Kidney epithelial cell (primary cell): ENCODE results near the gene NME2. TPM values are rescaled to one million over a fixed set of nuclear protein-coding genes. Genes with fewer than 3 reads are reported as not detected.

Source experiments
- DNase-seq: peaks from one replicate; pipeline ENCODE4 v3.0.0-alpha.2; 2010; ENCODE audit warnings: low read depth
- H3K27me3 ChIP-seq: 2 replicates; pipeline ENCODE4 v1.6.0; 2011; ENCODE audit warnings: low read length; ENCODE audit not compliant: control insufficient read depth, insufficient read depth
- H3K36me3 ChIP-seq: 2 replicates; pipeline ENCODE4 v1.5.1; 2011; ENCODE audit warnings: low read length; ENCODE audit not compliant: control insufficient read depth, insufficient read depth
- H3K4me3 ChIP-seq: 2 replicates; pipeline ENCODE4 v1.5.1; 2011; ENCODE audit warnings: low read depth, mild to moderate bottlenecking, control low read depth, low read length
- total RNA-seq: library from RNA; depleted of rRNA; stranded (reverse); fragments of >200 nt; gene quantifications from 2 replicates; pipeline ENCODE4 v1.2.3, GENCODE V29; 2015
- TF ChIP-seq, protein P1 (sequence below): IDR thresholded peaks from 2 replicates; pipeline ENCODE4 v1.5.1; 2011; ENCODE audit warnings: mild to moderate bottlenecking, moderate library complexity, low read length, control low read depth, inconsistent platforms; ENCODE audit not compliant: insufficient read depth, poor library complexity, severe bottlenecking

The NME2 gene
- total RNA-seq, 1 donor from 2014 or later = 1,016 TPM

DNA sequence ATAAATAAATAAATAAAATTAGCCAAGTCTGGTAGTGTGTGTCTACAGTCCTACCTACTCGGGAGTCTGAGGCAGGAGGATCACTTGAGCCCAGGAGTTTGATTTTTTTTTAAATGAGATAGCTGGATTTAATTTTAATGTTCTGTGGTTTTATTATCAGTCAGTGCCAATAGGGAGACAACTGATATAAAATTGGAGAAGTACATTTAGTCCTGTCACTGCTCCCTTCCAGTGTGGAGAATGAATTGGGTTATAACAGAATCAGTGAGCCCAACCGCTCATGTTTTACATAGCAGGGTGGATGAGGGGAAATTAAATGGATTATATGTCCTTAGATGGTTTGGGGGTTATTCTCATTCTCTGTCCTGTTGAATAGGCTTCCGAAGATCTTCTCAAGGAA is 6.6 kb upstream of the NME2 start:
- Histone ChIP-seq H3K36me3 (peaks cover 2% of the 10 kb centered on the region), H3K4me3 (no peak overlapping the region), H3K27me3 (no peaks in the 10 kb centered on the region)
- no peak for DNase-seq
- TF ChIP-seq, protein P1, sequence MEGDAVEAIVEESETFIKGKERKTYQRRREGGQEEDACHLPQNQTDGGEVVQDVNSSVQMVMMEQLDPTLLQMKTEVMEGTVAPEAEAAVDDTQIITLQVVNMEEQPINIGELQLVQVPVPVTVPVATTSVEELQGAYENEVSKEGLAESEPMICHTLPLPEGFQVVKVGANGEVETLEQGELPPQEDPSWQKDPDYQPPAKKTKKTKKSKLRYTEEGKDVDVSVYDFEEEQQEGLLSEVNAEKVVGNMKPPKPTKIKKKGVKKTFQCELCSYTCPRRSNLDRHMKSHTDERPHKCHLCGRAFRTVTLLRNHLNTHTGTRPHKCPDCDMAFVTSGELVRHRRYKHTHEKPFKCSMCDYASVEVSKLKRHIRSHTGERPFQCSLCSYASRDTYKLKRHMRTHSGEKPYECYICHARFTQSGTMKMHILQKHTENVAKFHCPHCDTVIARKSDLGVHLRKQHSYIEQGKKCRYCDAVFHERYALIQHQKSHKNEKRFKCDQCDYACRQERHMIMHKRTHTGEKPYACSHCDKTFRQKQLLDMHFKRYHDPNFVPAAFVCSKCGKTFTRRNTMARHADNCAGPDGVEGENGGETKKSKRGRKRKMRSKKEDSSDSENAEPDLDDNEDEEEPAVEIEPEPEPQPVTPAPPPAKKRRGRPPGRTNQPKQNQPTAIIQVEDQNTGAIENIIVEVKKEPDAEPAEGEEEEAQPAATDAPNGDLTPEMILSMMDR = no peak

DNA sequence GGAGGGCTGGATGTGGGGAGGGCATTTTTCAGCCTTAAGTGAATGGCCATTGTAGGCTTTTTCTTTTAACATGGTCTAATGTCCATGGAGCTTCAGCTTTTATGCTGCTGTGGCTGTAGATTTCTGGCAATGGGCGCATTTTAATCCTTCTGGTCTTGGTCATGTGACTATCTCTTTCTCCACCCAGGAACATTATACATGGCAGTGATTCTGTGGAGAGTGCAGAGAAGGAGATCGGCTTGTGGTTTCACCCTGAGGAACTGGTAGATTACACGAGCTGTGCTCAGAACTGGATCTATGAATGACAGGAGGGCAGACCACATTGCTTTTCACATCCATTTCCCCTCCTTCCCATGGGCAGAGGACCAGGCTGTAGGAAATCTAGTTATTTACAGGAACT is 4.7 kb upstream of the NME2 start:
- DNase-seq = no peak
- Histone ChIP-seq H3K27me3 (no peaks in the 10 kb centered on the region), H3K36me3 (peaks cover 2% of the 10 kb centered on the region), H3K4me3 (no peak overlapping the region)
- TF ChIP-seq, protein P1 = no peak

DNA sequence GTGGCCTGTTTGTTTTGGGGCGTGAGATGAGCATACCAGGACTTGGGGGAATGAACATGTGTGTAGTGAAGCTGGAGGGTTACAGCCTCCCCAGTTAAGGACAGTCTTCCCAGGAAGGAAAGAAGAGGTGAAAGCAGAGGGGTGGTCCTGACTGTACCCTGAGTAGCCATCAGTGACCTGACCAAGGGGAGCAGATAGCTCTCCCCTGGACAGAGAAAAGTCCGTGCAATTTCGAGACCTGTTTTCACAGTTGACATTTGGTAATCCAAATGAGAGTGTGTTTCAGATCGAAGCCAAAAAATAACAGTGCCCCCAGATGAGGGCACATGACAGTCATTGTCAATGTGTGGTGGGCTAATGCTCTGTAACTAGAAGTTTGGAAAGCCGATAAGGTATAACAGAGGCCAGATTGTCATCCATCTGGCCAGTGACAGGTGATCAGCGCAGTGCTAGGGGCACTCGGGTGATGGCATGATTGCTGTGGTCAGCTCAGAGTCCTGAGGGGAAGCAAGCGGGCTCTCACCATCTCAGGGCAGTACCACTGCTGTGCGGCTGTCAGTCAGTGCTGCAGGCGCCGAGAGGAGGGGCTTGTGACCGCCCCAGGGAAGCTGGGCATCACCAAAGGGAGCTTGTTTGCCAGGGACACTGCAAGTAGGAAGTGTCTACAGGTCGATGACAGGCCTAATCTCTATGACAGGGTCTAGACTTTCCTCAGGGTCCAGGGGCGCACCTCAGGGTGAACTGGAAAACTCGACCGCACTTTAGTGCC is 1.1 kb upstream of the NME2 start:
- TF ChIP-seq, protein P1 = no peak
- H3K4me3 ChIP-seq = peak overlapping the region; percentile 50
- no peak for DNase-seq
- H3K27me3 ChIP-seq = no peaks in the 10 kb centered on the region
- H3K36me3 ChIP-seq = peaks cover 4% of the 10 kb centered on the region

DNA sequence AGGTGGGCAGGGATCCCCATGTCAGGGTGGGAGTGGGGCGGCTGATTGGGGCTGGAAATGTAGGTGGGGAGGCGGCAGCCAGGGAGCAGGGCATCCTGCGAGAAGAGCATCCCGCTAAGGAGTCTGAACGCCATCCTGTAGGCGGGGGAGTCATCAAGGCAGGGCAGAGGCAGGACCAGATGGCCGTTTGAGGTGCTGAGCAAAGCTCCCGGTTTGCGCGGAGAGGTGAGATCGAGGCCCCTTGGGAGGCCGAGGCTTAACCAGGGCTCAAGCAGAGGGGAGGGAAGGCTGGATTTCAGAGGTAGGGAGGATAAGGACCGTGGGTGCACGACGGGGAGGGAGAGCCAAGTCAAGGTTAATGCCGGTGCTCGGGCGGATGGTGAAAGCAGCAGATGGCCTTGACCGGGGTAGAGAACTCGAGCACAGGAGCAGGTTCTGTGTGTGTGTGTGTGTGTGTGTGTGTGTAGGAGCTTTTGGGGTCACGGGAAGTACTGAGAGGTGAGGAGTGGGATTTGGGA is 472 bp upstream of the NME2 start:
- TF ChIP-seq, protein P1 = no peak
- H3K36me3 ChIP-seq = peaks cover 2% of the 10 kb centered on the region
- no peaks in the 10 kb centered on the region for H3K27me3 ChIP-seq
- H3K4me3 ChIP-seq = peak overlapping the region; percentile 50
- no peak for DNase-seq

DNA sequence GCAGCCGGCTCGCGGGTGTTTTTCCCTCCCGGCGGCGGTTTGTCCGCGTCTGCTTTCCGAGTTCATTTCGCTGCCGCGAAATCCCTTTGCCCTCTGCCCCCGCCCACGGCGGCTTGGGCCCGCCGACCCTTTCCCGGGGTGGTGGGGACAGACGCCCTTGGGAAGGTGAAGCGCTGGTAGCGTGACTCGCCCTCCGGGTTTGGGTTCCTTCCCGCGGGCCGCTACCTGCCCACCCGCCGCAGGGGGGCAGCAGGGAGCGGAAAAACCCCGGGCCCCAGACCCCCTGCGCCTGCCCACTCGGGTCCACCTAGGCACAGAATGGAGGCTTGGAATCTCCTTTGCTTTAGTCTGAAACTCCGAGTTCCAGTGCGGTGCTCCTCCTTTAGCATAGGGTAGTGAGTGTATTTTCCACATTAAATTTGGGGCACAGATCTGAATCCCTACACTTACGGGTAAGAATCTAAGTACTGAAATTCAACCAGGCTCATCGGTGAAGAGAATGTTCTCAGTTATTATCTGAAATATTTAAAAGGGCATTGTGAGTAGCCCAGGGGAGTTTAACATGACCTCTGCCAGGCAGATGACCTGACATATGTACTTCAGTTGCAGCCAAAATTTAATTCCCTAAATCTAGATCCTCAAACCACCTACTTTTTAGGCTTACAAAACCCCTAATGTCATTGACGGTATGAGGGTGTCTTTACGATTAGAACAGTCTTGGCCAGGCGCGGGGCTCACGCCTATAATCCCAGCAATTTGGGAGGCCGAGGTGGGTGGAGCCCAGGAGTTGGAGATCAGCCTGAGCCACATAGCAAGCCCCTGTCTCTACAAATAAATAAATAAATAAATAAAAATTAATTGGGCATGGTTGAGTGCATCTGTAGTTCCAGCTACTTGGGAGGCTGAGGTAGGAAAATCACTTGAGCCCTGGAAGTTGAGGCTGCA is 1.0 kb downstream of the NME2 start:
- Histone ChIP-seq H3K27me3 (no peaks in the 10 kb centered on the region), H3K4me3 (peak overlapping the region; percentile 50), H3K36me3 (peaks cover 2% of the 10 kb centered on the region)
- TF ChIP-seq, protein P1 = peak; percentile 80
- DNase-seq = no peak
